K562 (cell line): ENCODE data around the gene TMCC2. TPM values are rescaled to one million over a fixed set of nuclear protein-coding genes. Genes with fewer than 3 reads are reported as not detected.
A peak's percentile ranks its signal among the peaks of the same experiment; 100 is the strongest.

Source experiments
- ATAC-seq: fragments of 200-7000 bp; cut with Tn5 transposase; 3 replicates; pipeline ENCODE4 v1.9.1; 2020; ENCODE audit warnings: moderate library complexity
- BruUV-seq: library from RNA; stranded (reverse); fragments of 400-500 nt; replicated peaks from 2 replicates; lab custom pipeline; 2021; lab: Mats Ljungman, UMichigan
- CTCF ChIA-PET: fragments of 300-600 bp; formaldehyde crosslinking; extraction: SDS; loops from one replicate; lab custom pipeline; 2021; ENCODE audit warnings: low intra/inter-chr PET ratio; lab: Yijun Ruan, JAX
- POLR2A ChIA-PET: fragments of 300-600, 350-650 bp; sonication (Branson Sonifier 250); formaldehyde crosslinking; extraction: SDS; loops from one replicate; lab custom pipeline; 2021; ENCODE audit warnings: antibody characterized with exemption, inconsistent platforms; lab: Yijun Ruan, JAX
- DNase-seq, 4 experiments: peaks; one replicate each; pipeline versions ENCODE4 v3.0.0 to v3.0.0-alpha.2; 2011 to 2018; ENCODE audit warnings: low spot score in 3 of 4, mixed read lengths in 3 of 4; ENCODE audit errors: extremely low read depth in 1 of 4
- FAIRE-seq: peaks from 2 replicates; lab custom pipeline; 2011; peaks lifted over from hg19 to GRCh38; lab: Jason Lieb, UNC
- H2AFZ ChIP-seq: 2 replicates; pipeline ENCODE4 v1.6.0; 2011; ENCODE audit warnings: low read depth, low read length, control low read depth, inconsistent platforms
- H3K27ac ChIP-seq: fragments of 200-600 bp; 3 replicates; pipeline ENCODE4 v1.8.0; 2011; ENCODE audit warnings: low read depth, mild to moderate bottlenecking, control low read depth, inconsistent platforms, low read length, moderate library complexity, mixed read lengths; ENCODE audit errors: extremely low read depth
- H3K27me3 ChIP-seq, 2 experiments: fragments of 300-600 bp in 1 of 2; 2 replicates in 1 of 2; 3 replicates in 1 of 2; pipeline versions ENCODE4 v1.6.0 to v1.8.0; 2011; ENCODE audit warnings: inconsistent platforms in 2 of 2, low read length in 2 of 2, mild to moderate bottlenecking in 1 of 2, mixed read lengths in 1 of 2, moderate library complexity in 1 of 2; ENCODE audit not compliant: control insufficient read depth in 2 of 2, insufficient read depth in 2 of 2
- H3K36me3 ChIP-seq: fragments of 300-600 bp; 3 replicates; pipeline ENCODE4 v1.8.0; 2011; ENCODE audit warnings: mild to moderate bottlenecking, low read length, inconsistent platforms; ENCODE audit not compliant: control insufficient read depth, insufficient read depth
- H3K4me1 ChIP-seq, 2 experiments: fragments of 200-600 bp in 1 of 2; replicated peaks in 1 of 2; 2 replicates in 1 of 2; 3 replicates in 1 of 2; pipeline versions ENCODE4 v1.5.1 to v1.8.0; 2011; ENCODE audit warnings: inconsistent platforms in 2 of 2, low read length in 2 of 2, mild to moderate bottlenecking in 1 of 2, mixed read lengths in 1 of 2, moderate library complexity in 1 of 2; ENCODE audit not compliant: control insufficient read depth in 2 of 2, insufficient read depth in 2 of 2
- H3K4me2 ChIP-seq: 2 replicates; pipeline ENCODE4 v1.6.1; 2011; ENCODE audit warnings: low read length, control low read depth, inconsistent platforms, mixed read lengths; ENCODE audit not compliant: insufficient read depth
- H3K4me3 ChIP-seq: fragments of 200-600 bp; sonication (generic), shearing (Covaris generic); 2 replicates; pipeline ENCODE4 v1.5.1; 2016; ENCODE audit warnings: control low read depth, inconsistent platforms
- H3K79me2 ChIP-seq: fragments of 200-600 bp; 3 replicates; pipeline ENCODE4 v1.8.0; 2011; ENCODE audit warnings: low read length, inconsistent platforms; ENCODE audit not compliant: control insufficient read depth, insufficient read depth
- H3K9ac ChIP-seq, 2 experiments: 2 replicates each; pipeline versions ENCODE4 v1.6.0 to v1.6.1; 2011; ENCODE audit warnings: low read depth in 2 of 2, low read length in 2 of 2, control low read depth in 1 of 2, inconsistent platforms in 1 of 2, mild to moderate bottlenecking in 1 of 2, mixed read lengths in 1 of 2; ENCODE audit not compliant: insufficient read depth in 1 of 2
- H3K9me1 ChIP-seq: one replicate; pipeline ENCODE4 v1.6.0; 2011; ENCODE audit warnings: inconsistent platforms, mild to moderate bottlenecking, low read length, moderate library complexity; ENCODE audit not compliant: control insufficient read depth, insufficient read depth
- H3K9me3 ChIP-seq: replicated peaks from 2 replicates; pipeline ENCODE4 v1.5.1; 2011; ENCODE audit warnings: low read depth, low read length, inconsistent platforms; ENCODE audit not compliant: control insufficient read depth, insufficient read depth
- H4K20me1 ChIP-seq: replicated peaks from 2 replicates; pipeline ENCODE4 v1.6.1; 2011; ENCODE audit warnings: low read length, inconsistent platforms, mixed read lengths; ENCODE audit not compliant: control insufficient read depth, insufficient read depth
- CLOCK ChIP-seq: fragments of 250-450 bp; sonication (Bioruptor Pico); IDR thresholded peaks from 2 replicates; pipeline ENCODE4 v1.4.0; 2020; ENCODE audit warnings: mild to moderate bottlenecking, moderate library complexity, borderline replicate concordance
- HDAC1 ChIP-seq, 2 experiments: fragments of 450-650 bp; IDR thresholded peaks; 2 replicates each; pipeline ENCODE4 v1.6.1; 2016 to 2017; ENCODE audit warnings: inconsistent platforms in 1 of 2, mild to moderate bottlenecking in 1 of 2, moderate library complexity in 1 of 2
- NFE2 ChIP-seq: IDR thresholded peaks from 2 replicates; pipeline ENCODE4 v1.6.1; 2014; ENCODE audit warnings: antibody characterized with exemption, low read depth
- RBM39 ChIP-seq: fragments of 200-400 bp; formaldehyde crosslinking; optimal IDR thresholded peaks from 2 replicates; pipeline ENCODE3; 2018; ENCODE audit warnings: low read depth, low read length
- VEZF1 ChIP-seq: fragments of 200-800 bp; sonication (Bioruptor generic); IDR thresholded peaks from 2 replicates; pipeline ENCODE4 v1.6.1; 2017; ENCODE audit warnings: missing genetic modification characterization, missing compliant biosample characterization
- ZFP30 ChIP-seq: fragments of 250-450 bp; sonication (Bioruptor Pico); IDR thresholded peaks from 2 replicates; pipeline ENCODE4 v1.8.0; 2022; ENCODE audit warnings: moderate library complexity, mild to moderate bottlenecking, inconsistent platforms, borderline replicate concordance
- WGBS: fragments of 100-300 bp; shearing (Covaris generic); methylation state at CpG from one replicate; pipeline ENCODE4 v1.1.6; 2016; ENCODE audit warnings: low coverage, mixed read lengths; ENCODE audit not compliant: insufficient coverage; ENCODE audit errors: missing lambda C conversion rate; 5-methylcytosine and 5-hydroxymethylcytosine counted together
- in situ Hi-C: fragments of 300-500 bp; cut with MboI; formaldehyde crosslinking; loops from 4 replicates; pipeline ENCODE4 v1.15.0; 2018; ENCODE audit warnings: inconsistent platforms, mixed read lengths
- intact Hi-C: fragments of 100-400 bp; cut with micrococcal nuclease; formaldehyde crosslinking; loops from 2 replicates; pipeline ENCODE4 v1.14.2; 2022
- polyA plus RNA-seq, 8 experiments: library from polyadenylated mRNA; depleted of rRNA in 4 of 8; stranded (reverse) in 5 of 8; unstranded in 3 of 8; fragments of >200 nt; fragmentation: Nextera tagmentation in 2 of 8; fragmentation: Illumina TruSeq in 1 of 8; extraction: Ambion mirVana in 2 of 8; extraction: Trizol in 1 of 8; gene quantifications; 2 replicates each; pipeline versions ENCODE4 v1.2.1 to v1.2.3, GENCODE V29; 2011 to 2014; ENCODE audit warnings: inconsistent platforms in 1 of 8, missing spikeins in 1 of 8
- total RNA-seq, 7 experiments: library from RNA; depleted of rRNA in 6 of 7; stranded (reverse); fragments of >200 nt in 6 of 7; fragmentation: Illumina TruSeq in 2 of 7; extraction: Trizol in 2 of 7; gene quantifications; 2 replicates each; pipeline versions ENCODE4 v1.2.1 to v1.2.3, GENCODE V29; 2011 to 2021; ENCODE audit warnings: low replicate concordance in 1 of 7
- TF ChIP-seq, protein P1 (sequence below): fragments of 250-450 bp; sonication (Bioruptor Pico); IDR thresholded peaks from 2 replicates; pipeline ENCODE4 v1.8.0; 2022; ENCODE audit warnings: moderate library complexity, mild to moderate bottlenecking, inconsistent platforms
- TF ChIP-seq, protein P2 (sequence below): fragments of 250-450 bp; sonication (Bioruptor Pico); IDR thresholded peaks from 2 replicates; pipeline ENCODE4 v1.4.0; 2020

The TMCC2 gene
- total and polyA plus RNA-seq, 9 of the 15 experiments (the other 6 are each of a cell fraction or from before 2014, with no cell fraction given) = 0.06 to 1.8 (median 0.98) TPM

DNA sequence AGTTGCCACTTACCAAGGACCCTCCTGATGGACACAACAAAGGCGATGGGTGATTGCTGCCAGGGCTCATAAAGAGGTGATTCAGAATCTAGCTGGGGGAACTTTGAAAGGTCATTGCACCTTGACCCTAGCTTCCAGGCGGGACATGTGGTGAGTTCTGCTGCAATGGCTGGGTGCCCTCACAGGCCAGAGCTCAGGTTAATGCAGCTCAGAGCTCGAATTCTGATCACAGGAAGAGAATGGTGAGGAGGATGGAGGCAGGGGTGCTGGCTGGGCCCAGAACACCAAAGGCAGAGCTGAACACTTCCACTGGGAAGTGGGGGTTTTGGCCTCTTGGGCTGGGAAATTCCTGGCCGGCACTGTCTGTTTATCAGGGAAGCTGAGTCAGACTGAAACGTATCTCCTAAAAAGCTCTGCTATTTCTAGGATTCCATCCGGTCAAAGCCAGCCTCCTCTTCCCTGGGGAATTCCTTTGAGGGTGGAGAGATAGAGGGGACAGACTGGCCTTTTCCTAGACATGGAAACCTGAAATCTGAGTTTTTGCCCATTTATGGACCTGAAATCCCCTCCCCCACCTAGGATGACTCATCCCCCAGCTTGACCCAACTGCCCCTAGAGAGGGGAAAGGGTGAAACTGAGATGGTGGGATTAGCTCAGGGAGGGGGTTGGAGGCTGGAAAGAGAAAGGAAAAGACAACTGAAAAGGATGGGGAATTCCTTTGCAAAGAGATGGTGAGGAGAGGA is 66.6 kb downstream of the TMCC2 start:
- 14% methylated on average over 6 of the region's 6 CpGs for WGBS
- DNase-seq (peak; percentile 52 to 57 (median 54)), ATAC-seq (peak; percentile 38), FAIRE-seq (no peak)
- Histone ChIP-seq H3K4me3 (no peak overlapping the region), H3K4me1 (peaks cover 8 to 9% of the 10 kb centered on the region in 2 experiments; a peak in 3 of 5 replicates), H3K36me3 (no peaks in the 10 kb centered on the region), H3K9ac (peak overlapping the region in 1 of 2 experiments; percentile 43; a peak in 1 of 4 replicates), H3K79me2 (no peaks in the 10 kb centered on the region), H3K9me3 (no peaks in the 10 kb centered on the region), H3K27me3 (peaks cover 0 to 5% of the 10 kb centered on the region in 2 experiments; a peak in 1 of 5 replicates), H3K4me2 (no peak overlapping the region), H3K9me1 (no peaks in the 10 kb centered on the region), H2AFZ (no peak overlapping the region), H4K20me1 (no peaks in the 10 kb centered on the region), H3K27ac (no peak overlapping the region)
- ChIA-PET CTCF (no interaction called here), POLR2A (interaction anchor here (0.6 to 1.4 kb wide), 10 partner anchors 9 to 158 kb away, joined by 3 to 8 read pairs (median 3); no protein-coding TSS in a partner anchor)
- intact Hi-C loops (no loop called here), in situ Hi-C loops (no loop called here)
- BruUV-seq = no TSS peak
- TF ChIP-seq, protein P1, sequence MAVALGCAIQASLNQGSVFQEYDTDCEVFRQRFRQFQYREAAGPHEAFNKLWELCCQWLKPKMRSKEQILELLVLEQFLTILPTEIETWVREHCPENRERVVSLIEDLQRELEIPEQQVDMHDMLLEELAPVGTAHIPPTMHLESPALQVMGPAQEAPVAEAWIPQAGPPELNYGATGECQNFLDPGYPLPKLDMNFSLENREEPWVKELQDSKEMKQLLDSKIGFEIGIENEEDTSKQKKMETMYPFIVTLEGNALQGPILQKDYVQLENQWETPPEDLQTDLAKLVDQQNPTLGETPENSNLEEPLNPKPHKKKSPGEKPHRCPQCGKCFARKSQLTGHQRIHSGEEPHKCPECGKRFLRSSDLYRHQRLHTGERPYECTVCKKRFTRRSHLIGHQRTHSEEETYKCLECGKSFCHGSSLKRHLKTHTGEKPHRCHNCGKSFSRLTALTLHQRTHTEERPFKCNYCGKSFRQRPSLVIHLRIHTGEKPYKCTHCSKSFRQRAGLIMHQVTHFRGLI (CRISPR knock-in tag) = no peak
- TF ChIP-seq VEZF1 (CRISPR knock-in tag) (peak; percentile 52), RBM39 (no peak), ZFP30 (CRISPR knock-in tag) (no peak), CLOCK (CRISPR knock-in tag) (no peak), NFE2 (0 out of 2 replicates have a peak, but pooled peaks have one; percentile 14), HDAC1 (IDR thresholded peaks at IDR 0.05) (no peak)
- TF ChIP-seq, protein P2, sequence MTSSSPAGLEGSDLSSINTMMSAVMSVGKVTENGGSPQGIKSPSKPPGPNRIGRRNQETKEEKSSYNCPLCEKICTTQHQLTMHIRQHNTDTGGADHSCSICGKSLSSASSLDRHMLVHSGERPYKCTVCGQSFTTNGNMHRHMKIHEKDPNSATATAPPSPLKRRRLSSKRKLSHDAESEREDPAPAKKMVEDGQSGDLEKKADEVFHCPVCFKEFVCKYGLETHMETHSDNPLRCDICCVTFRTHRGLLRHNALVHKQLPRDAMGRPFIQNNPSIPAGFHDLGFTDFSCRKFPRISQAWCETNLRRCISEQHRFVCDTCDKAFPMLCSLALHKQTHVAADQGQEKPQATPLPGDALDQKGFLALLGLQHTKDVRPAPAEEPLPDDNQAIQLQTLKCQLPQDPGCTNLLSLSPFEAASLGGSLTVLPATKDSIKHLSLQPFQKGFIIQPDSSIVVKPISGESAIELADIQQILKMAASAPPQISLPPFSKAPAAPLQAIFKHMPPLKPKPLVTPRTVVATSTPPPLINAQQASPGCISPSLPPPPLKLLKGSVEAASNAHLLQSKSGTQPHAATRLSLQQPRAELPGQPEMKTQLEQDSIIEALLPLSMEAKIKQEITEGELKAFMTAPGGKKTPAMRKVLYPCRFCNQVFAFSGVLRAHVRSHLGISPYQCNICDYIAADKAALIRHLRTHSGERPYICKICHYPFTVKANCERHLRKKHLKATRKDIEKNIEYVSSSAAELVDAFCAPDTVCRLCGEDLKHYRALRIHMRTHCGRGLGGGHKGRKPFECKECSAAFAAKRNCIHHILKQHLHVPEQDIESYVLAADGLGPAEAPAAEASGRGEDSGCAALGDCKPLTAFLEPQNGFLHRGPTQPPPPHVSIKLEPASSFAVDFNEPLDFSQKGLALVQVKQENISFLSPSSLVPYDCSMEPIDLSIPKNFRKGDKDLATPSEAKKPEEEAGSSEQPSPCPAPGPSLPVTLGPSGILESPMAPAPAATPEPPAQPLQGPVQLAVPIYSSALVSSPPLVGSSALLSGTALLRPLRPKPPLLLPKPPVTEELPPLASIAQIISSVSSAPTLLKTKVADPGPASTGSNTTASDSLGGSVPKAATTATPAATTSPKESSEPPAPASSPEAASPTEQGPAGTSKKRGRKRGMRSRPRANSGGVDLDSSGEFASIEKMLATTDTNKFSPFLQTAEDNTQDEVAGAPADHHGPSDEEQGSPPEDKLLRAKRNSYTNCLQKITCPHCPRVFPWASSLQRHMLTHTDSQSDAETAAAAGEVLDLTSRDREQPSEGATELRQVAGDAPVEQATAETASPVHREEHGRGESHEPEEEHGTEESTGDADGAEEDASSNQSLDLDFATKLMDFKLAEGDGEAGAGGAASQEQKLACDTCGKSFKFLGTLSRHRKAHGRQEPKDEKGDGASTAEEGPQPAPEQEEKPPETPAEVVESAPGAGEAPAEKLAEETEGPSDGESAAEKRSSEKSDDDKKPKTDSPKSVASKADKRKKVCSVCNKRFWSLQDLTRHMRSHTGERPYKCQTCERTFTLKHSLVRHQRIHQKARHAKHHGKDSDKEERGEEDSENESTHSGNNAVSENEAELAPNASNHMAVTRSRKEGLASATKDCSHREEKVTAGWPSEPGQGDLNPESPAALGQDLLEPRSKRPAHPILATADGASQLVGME (CRISPR knock-in tag) = no peak
